Ovary (tissue), 3 donors: ENCODE data around the gene KLHL6.

Source experiments
- EP300 ChIP-seq: sonication (generic); formaldehyde crosslinking; IDR thresholded peaks from one replicate; pipeline ENCODE4 v1.6.1; 2017; ENCODE audit warnings: antibody characterized with exemption
- POLR2A ChIP-seq: fragments of 450-650 bp; IDR thresholded peaks from one replicate; pipeline ENCODE4 v1.6.1; 2017; ENCODE audit warnings: antibody characterized with exemption, mild to moderate bottlenecking, moderate library complexity
- TF ChIP-seq, protein P1 (sequence below), 3 donors: fragments of 450-650 bp in 2 of 3; fragments of 200-600 bp in 1 of 3; IDR thresholded peaks; one replicate each; pipeline versions ENCODE4 v1.5.1 to v1.8.0; 2016 to 2022; ENCODE audit warnings: antibody characterized with exemption in 3 of 3, mild to moderate bottlenecking in 1 of 3
- donor health status: DM: no; HTN: no; CAD: no.

DNA sequence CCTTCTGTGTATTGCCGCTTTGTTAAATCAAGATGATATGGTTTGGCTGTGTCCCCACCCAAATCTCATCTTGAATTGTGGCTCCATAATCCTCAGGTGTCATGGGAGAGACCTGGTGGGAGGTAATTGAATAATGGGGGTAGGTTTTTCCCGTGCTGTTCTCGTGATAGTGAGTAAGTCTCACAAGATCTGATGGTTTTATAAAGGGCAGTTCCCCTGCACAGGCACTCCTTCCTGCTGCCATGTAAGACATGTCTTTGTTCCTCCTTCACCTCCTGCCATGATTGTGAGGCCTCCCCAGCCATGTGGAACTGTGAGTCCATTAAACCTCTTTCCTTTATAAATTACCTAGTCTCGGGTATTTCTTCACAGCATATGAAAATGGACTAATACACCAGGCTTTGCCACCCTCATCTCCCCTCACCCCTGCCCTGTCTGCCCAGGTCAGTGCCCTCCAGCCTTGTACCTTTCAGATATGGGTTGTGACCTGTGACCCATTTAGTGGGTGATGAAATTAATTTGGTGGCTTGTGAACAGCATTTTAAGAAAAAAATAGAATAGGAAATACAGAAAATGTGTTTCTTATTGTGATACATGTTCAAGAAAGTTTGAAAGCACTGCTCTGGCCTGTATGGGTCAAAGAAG is 71.0 kb downstream of the KLHL6 start:
- TF ChIP-seq POLR2A = no peak
- TF ChIP-seq, protein P1, sequence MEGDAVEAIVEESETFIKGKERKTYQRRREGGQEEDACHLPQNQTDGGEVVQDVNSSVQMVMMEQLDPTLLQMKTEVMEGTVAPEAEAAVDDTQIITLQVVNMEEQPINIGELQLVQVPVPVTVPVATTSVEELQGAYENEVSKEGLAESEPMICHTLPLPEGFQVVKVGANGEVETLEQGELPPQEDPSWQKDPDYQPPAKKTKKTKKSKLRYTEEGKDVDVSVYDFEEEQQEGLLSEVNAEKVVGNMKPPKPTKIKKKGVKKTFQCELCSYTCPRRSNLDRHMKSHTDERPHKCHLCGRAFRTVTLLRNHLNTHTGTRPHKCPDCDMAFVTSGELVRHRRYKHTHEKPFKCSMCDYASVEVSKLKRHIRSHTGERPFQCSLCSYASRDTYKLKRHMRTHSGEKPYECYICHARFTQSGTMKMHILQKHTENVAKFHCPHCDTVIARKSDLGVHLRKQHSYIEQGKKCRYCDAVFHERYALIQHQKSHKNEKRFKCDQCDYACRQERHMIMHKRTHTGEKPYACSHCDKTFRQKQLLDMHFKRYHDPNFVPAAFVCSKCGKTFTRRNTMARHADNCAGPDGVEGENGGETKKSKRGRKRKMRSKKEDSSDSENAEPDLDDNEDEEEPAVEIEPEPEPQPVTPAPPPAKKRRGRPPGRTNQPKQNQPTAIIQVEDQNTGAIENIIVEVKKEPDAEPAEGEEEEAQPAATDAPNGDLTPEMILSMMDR (IDR thresholded peaks at IDR 0.05) = no peak
- TF ChIP-seq EP300 = no peak
